GM21515 (cell line): Measurements from ENCODE around the gene GJC3.
"Not testable (repeated sequence)": the region's sequence is repeated elsewhere in the genome, so short reads cannot be mapped to it uniquely, and the experiment has no call there.

ENCODE experiments used
- ATAC-seq: cut with Tn5 transposase; IDR thresholded peaks from one replicate; pipeline ENCODE4 v1.9.1; 2021; ENCODE audit not compliant: unreplicated experiment

The GJC3 gene, protein sequence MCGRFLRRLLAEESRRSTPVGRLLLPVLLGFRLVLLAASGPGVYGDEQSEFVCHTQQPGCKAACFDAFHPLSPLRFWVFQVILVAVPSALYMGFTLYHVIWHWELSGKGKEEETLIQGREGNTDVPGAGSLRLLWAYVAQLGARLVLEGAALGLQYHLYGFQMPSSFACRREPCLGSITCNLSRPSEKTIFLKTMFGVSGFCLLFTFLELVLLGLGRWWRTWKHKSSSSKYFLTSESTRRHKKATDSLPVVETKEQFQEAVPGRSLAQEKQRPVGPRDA

GRCh38 chr7:99928994-99929729 is at the start of gene GJC3:
Gene GJC3 (minus strand): TSS chr7:99929620. CDS start chr7:99929620, 0 bp downstream.
- ATAC-seq, result no peak

DNA sequence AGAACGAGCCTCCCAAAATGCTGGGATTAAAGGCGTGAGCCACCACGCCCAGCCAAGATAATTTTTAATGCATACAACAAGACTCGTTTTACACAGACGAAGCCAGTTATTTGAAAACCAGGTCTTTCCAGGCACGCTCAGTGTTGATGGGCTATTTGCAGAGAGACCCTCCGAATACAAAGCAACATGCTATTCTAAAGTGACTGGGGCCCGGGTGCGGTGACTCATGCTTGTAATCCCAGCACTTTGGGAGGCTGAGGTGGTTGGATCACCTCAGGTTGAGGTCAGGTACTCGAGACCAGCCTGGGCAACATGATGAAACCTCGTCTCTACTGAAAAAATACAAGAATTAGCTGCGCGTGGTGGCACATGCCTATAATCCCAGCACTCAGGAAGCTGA is 47.2 kb upstream of the GJC3 start:
- no peak for ATAC-seq

DNA sequence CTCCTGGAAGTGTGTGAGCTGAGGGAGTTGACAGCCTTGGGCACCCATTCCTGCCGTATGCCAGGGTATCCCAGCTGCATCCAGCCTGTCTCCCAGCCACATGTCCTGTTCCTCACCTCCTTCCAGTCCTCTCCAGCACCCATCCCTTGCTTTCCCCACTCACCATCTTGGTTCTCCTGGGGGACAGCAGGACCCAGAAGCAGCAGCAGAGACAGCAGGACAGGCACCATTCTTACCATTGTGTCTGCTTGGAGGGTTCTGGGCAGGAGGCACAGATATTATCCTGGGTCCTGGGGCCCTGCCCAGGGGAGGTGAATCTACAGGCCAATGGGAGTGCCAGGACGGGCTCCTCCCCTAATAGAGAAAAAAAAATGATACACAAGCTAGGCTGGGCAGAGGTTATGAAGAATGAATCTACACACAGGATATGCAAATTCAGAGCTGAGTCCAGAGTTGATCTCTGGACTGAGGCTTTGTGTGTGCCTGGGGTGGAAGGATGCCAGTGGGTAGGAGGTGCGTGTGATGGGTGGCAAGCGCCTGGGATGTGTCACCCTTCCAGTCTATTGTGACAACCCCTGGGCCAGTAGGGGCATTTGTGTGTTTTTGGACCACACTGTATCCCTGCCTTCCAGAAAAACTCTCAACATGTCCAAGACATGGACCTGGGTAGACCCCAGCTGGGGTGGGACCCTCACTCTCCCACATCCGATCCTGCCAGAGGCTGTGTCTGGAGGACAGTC is 46.5 kb upstream of the GJC3 start, which contains the start of gene AZGP1:
Gene AZGP1 (minus strand): TSS at position 250 of the 740 bp plus-strand sequence. CDS start 11 bp downstream, at position 239.
- no peak for ATAC-seq

- no peak for ATAC-seq
Measured at GRCh38 chr7:99974681-99975080, 45.3 kb upstream of the GJC3 start.

DNA sequence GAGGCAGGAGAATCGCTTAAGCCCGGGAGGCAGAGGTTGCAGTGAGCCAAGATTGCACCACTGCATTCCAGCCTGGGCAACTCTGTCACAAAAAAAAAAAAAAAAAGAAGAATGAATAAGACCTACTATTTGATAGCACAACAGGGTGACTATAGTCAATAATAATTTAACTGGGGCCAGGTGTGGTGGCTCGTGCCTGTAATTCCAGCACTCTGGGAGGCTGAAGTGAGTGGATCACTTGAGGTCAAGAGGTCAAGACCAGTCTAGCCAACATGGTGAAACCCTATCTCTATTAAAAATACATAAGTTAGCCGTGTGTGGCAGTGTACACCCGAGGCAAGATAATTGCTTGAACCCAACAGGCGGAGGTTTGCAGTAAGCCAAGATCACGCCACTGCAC is 44.4 kb upstream of the GJC3 start:
- ATAC-seq, result not testable (repeated sequence)

DNA sequence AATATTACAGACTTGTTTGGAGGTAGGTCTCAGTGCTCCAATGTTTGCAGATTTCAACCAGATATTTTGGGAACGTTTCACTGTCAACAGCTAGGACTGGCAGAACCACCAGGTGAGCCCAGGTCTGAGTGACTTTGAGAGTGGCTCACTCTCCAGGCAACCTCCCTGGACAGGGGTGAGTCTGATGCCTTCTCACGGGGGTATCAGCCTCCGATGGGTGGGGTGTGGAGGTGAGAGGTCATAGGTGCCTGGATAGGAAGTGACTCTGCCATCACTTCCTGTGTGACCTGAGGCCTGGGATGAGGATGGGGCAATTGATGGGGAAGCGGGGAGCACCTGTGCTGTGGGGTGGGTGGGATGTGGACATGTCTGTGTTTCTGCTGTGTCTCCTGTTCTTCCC is 41.8 kb upstream of the GJC3 start:
- ATAC-seq, result no peak

GRCh38 chr7:99969813-99970212 is 40.4 kb upstream of the GJC3 start:
- not testable (repeated sequence) for ATAC-seq

DNA sequence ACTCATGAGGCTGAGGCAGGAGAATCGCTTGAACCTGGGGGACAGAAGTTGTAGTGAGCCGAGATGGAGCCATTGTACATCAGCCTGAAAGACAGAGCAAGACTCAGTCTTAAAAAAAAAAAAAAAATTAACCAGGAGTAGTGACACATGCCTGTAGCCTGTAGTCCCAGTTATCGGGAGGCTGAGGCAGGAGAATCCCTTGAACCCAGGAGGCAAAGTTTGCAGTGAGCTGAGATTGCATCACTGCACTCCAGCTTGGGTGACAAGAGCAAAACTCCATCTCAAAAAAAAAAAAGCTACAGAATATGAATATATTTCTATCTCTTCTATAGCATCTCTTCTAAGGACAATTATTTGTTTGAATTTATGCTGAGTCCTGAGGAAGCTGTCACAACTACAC is 39.9 kb upstream of the GJC3 start:
- no peak for ATAC-seq

GRCh38 chr7:99958564-99959227 is 29.3 kb upstream of the GJC3 start:
- no peak for ATAC-seq

GRCh38 chr7:99955247-99955646 is 25.8 kb upstream of the GJC3 start:
- no peak for ATAC-seq

DNA sequence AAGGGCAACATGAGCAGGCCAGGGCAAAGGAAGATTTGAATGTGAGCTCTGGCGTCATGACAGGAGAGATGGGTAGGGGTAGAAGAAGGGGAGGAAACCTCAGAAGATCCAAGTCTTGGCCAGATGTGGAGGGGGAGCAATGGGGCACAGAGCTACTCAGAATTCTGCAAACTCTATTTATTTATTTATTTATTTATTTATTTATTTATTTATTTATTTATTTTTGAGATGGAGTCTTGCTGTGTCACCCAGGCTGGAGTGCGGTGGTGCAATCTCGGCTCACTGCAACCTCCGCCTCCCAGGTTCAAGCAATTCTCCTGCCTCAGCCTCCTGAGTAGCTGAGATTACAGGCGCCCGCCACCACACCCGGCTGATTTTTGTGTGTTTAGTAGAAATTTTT is 25.2 kb upstream of the GJC3 start:
- not testable (repeated sequence) for ATAC-seq

DNA sequence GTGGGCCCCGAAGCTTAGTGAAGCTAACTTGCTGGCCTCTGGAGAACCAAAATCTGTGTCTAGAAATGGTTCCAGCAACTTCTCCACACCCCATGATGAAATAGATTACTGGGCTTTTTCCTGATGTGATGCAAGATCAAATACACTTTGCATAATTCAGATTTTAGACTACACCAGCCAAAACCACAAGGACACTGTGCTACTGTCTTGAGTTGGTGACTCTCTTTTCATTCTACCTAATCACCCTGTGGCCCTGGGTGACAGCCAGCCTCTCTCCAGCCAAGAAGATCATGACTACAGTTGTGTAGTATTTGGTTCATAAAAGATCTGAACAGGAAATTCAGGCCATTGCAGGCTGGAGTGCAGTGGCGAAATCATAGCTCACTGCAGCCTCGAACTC is 24.2 kb upstream of the GJC3 start:
- no peak for ATAC-seq

- ATAC-seq, result not testable (repeated sequence)
Measured at GRCh38 chr7:99952649-99953048, 23.2 kb upstream of the GJC3 start.

DNA sequence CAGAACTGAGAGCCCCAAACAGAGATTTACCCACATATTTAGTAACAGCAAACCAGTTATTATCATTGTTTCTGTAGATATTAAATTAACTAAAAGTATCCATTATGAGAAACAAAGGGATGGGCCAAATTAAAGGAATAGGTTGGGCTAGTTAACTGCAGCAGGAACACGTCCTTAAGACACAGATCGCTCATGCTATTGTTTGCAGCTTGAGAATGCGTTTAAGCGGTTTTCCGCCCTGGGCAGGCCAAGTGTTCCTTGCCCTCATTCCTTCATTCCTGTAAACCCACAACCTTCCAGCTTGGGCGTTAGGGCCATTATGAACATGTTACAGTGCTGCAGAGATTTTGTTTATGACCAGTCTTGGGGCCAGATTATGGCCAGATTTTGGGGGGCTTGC is 21.4 kb upstream of the GJC3 start:
- not testable (repeated sequence) for ATAC-seq

DNA sequence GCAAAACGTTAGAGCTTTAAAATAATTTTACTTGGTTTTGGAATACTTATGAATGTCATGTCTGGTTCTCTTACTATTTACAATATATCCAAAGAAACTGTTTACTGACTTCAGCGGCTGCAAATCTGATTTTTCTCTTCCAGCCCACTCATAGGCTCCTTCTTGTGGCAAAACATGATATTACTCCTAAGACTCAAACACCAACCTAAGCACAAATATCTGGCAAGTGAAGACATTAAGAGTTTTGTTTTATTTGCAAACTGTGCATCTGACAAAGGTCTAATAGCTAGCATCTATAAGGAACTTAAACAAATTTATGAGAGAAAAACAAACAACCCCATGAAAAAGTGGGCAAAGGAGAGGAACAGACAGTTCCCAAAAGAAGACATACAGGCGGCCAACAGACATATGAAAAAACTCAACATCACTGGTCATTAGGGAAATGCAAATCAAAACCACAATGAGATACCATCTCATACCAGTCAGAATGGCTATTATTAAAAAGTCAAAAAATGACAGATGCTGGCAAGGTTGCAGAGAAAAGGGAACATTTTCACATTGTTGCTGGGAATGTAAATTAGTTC is 20.3 kb upstream of the GJC3 start:
- no peak for ATAC-seq

GRCh38 chr7:99947608-99948007 is 18.2 kb upstream of the GJC3 start:
- ATAC-seq, result no peak

DNA sequence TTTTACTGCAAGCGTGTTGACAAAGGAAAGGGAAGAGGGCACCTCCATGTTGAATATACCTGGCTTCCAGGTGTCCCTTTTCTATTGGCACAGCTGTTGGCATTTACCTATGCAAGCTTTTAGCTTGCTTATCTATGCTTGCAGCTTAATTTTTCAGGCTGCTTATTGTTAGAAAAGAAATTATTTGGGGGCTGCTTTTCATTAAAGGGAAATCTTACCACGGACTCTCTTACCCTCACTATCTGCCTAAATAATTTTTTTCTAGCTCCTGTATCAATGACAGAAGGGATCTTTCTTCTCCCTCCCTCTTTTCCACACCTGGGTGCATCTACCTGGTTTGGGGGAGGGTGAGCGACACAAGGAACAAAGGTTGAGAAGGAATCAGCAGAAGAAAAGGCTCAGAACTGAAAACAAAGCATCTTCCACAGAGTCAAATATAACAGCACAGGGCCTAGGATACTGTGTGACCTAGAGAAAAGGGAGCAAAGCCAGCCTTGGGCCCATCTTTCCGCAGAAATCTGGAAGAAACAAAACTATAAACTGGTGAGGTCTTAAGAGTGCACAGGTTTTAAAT is 15.2 kb upstream of the GJC3 start:
- no peak for ATAC-seq

DNA sequence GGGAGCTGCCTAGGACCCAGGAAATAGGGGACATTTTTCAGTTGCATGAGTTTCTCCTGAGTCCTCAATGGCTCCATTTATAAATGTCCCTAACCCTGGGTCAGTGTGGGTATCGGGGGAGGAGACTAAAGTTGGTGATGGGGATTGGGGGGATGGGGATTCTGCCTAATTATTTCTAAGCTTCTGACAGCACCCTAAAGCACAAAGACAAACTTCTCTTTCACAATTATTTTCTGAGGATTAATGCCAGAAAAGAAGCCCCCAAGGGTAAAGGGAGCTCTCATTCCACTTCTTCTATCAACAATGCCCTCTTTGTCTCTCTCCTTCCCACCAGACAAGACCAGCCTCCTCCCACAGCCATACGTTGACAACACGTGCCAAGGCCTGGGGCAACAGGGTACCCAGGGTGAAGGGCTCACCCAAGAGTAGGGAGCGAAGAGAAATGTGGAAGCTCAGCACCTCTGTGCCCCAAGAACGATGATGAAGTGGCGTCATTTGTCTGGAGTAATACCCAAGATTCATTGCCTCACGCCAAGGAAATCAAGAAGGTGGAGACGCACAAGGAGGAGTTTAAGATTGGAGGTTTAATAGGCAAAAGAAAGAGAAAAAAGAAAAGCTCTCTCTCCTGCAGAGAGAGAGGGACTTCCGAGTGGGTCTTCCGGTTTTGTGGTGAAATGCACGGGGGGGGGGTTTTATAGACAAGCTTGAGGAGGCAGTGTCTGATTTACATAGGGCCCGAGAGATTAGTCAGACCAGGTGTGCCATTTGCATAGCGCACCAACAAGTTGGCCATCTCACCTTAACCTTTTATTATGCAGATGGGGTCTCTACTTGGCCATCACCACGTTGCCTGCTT is 14.4 kb upstream of the GJC3 start:
- ATAC-seq, result no peak

DNA sequence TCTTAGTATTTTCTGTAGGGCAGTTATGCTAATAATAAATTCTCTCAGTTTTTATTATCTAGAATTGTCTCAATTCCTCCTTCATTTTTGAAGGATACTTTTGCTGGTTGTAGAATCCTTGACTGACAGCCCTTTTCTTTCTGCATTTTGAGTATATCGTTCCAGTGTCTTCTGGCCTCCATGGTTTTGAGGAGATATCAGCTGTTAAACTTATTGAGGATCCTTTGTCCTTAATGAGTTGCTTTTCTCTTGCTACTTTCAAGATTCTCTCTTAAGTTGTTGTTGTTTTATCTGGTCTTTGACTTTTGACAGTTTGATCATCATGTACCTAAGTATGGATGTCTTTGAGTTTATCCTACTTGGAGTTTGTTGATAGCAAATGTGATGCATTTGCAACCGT is 8.9 kb upstream of the GJC3 start:
- ATAC-seq, result no peak

DNA sequence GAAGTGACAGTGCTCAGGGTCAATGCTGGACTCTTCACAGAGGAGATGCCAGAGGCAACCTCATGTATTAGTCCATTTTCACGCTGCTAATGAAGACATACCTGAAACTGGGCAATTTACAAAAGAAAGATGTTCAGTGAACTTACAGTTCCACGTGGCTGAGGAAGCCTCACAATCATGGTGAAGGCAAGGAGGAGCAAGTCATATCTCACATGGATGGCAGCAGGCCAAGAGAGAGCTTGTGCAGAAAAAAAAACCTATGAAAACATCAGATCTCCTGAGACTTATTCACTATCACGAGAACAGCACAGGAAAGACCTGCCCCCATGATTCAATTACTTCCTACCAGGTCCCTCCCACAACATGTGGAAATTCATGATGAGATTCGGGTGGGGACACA is 5.6 kb upstream of the GJC3 start:
- ATAC-seq, result not testable (repeated sequence)
